Sigmoid colon (tissue), 4 donors: ENCODE results near the gene DMPK.

ENCODE experiments used
- CTCF ChIP-seq, 4 experiments: fragments of 450-650 bp in 3 of 4; fragments of 200-600 bp in 1 of 4; IDR thresholded peaks; one replicate each; pipeline ENCODE4 v1.5.1; 2016 to 2019; ENCODE audit warnings: antibody characterized with exemption in 4 of 4, mild to moderate bottlenecking in 3 of 4, moderate library complexity in 2 of 4
- EP300 ChIP-seq, 4 donors: sonication (generic); formaldehyde crosslinking; IDR thresholded peaks; one replicate each; pipeline ENCODE4 v1.6.1; 2017; ENCODE audit warnings: antibody characterized with exemption in 4 of 4
- POLR2A ChIP-seq, 2 donors: fragments of 450-650 bp; IDR thresholded peaks; one replicate each; pipeline ENCODE4 v1.6.1; 2016; ENCODE audit warnings: antibody characterized with exemption in 2 of 2, mild to moderate bottlenecking in 2 of 2, moderate library complexity in 2 of 2
- POLR2AphosphoS5 ChIP-seq, 4 donors: sonication (generic); formaldehyde crosslinking; IDR thresholded peaks; one replicate each; pipeline ENCODE4 v1.6.1; 2017; ENCODE audit warnings: antibody characterized with exemption in 4 of 4

DNA sequence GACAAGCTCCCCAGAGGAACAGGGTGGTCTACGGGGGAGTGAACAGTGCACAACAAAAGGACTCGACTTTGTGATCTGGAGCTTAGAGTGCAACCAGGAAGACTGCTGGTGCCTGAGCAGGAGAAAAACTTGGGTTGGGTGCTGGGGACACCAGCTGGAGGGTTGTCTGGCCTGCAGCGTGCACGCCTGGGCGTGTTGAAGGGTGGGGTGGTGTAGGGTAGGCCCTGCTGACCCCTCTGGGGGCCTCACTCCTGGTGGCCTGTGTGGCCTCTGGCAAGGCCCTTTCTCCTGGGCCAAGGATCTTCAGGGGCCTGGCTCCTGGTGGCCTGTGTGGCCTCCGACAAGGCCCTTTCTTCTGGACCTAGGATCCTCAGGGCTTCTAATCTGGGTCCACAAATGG, 37.5 kb upstream of the DMPK start:
- TF ChIP-seq CTCF (IDR thresholded peaks at IDR 0.05) (no peak), POLR2A (IDR thresholded peaks at IDR 0.05) (no peak), POLR2AphosphoS5 (IDR thresholded peaks at IDR 0.05) (no peak), EP300 (IDR thresholded peaks at IDR 0.05) (no peak)
